CD1c-positive myeloid dendritic cell (primary cell): ENCODE results near the gene TMEM222.
A peak's percentile ranks its signal among the peaks of the same experiment; 100 is the strongest.

Experiments
- DNase-seq: peaks from one replicate; pipeline ENCODE4 v3.0.0-alpha.2; 2016; ENCODE audit errors: extremely low spot score

The TMEM222 gene

GRCh38 chr1:27342391-27342777, 20.4 kb downstream of the TMEM222 start:
- peak; percentile 11 for DNase-seq

GRCh38 chr1:27342778-27343638, 21.0 kb downstream of the TMEM222 start:
- DNase-seq = peak; percentile 81

- no peak for DNase-seq
Measured at GRCh38 chr1:27343639-27344025, 21.7 kb downstream of the TMEM222 start.

GRCh38 chr1:27345272-27345671, 23.3 kb downstream of the TMEM222 start:
- DNase-seq = no peak

GRCh38 chr1:27346357-27346756, 24.4 kb downstream of the TMEM222 start:
- DNase-seq = no peak

GRCh38 chr1:27346991-27347624, 25.1 kb downstream of the TMEM222 start:
- no peak for DNase-seq

GRCh38 chr1:27348861-27349783, 27.2 kb downstream of the TMEM222 start:
- DNase-seq = peak; percentile 34

GRCh38 chr1:27349784-27350662, 28.1 kb downstream of the TMEM222 start:
- DNase-seq = peak; percentile 66

GRCh38 chr1:27350663-27351540, 28.9 kb downstream of the TMEM222 start:
- no peak for DNase-seq

GRCh38 chr1:27351541-27352107, 29.7 kb downstream of the TMEM222 start:
- no peak for DNase-seq

- DNase-seq = no peak
Measured at GRCh38 chr1:27353166-27353565, 31.2 kb downstream of the TMEM222 start.

- no peak for DNase-seq
Measured at GRCh38 chr1:27353629-27354028, 31.7 kb downstream of the TMEM222 start.

GRCh38 chr1:27355683-27356082, 33.7 kb downstream of the TMEM222 start:
- DNase-seq = no peak

- DNase-seq = no peak
Measured at GRCh38 chr1:27356277-27356618, 34.3 kb downstream of the TMEM222 start.

GRCh38 chr1:27356619-27357280, 34.8 kb downstream of the TMEM222 start:
- DNase-seq = peak; percentile 7

- peak; percentile 89 for DNase-seq
Measured at GRCh38 chr1:27357281-27358037, 35.5 kb downstream of the TMEM222 start.

GRCh38 chr1:27358038-27358927, 36.3 kb downstream of the TMEM222 start:
- DNase-seq = no peak

GRCh38 chr1:27358928-27359313, 37.0 kb downstream of the TMEM222 start:
- no peak for DNase-seq
